GM19452 (cell line): ENCODE results near the gene CTDP1.
"Not testable (repeated sequence)": the region's sequence is repeated elsewhere in the genome, so short reads cannot be mapped to it uniquely, and the experiment has no call there.

ENCODE experiments used
- ATAC-seq: cut with Tn5 transposase; IDR thresholded peaks from one replicate; pipeline ENCODE4 v1.9.1; 2021; ENCODE audit not compliant: unreplicated experiment

CTDP1 gene

GRCh38 chr18:79697976-79698375, 18.4 kb downstream of the CTDP1 start:
- no peak for ATAC-seq

GRCh38 chr18:79698668-79699335, 19.2 kb downstream of the CTDP1 start:
- ATAC-seq, result no peak

- ATAC-seq, result no peak
Observed at GRCh38 chr18:79699653-79700052, 20.1 kb downstream of the CTDP1 start.

GRCh38 chr18:79702906-79703305, 23.3 kb downstream of the CTDP1 start:
- ATAC-seq, result no peak

- ATAC-seq, result no peak
Observed at GRCh38 chr18:79704631-79705030, 25.0 kb downstream of the CTDP1 start.

GRCh38 chr18:79705272-79705671, 25.7 kb downstream of the CTDP1 start:
- ATAC-seq, result no peak

- ATAC-seq, result no peak
Observed at GRCh38 chr18:79706006-79706405, 26.4 kb downstream of the CTDP1 start.

GRCh38 chr18:79706658-79707057, 27.1 kb downstream of the CTDP1 start:
- ATAC-seq, result no peak

GRCh38 chr18:79707239-79707638, 27.6 kb downstream of the CTDP1 start:
- ATAC-seq, result no peak

GRCh38 chr18:79707671-79708070, 28.1 kb downstream of the CTDP1 start:
- ATAC-seq, result no peak

GRCh38 chr18:79708412-79708811, 28.8 kb downstream of the CTDP1 start:
- ATAC-seq, result no peak

GRCh38 chr18:79712206-79712857, 32.7 kb downstream of the CTDP1 start:
- ATAC-seq, result no peak

GRCh38 chr18:79713341-79713740, 33.7 kb downstream of the CTDP1 start:
- ATAC-seq, result no peak

GRCh38 chr18:79714531-79715240, 35.1 kb downstream of the CTDP1 start:
- ATAC-seq, result no peak

- no peak for ATAC-seq
Observed at GRCh38 chr18:79715280-79715679, 35.7 kb downstream of the CTDP1 start.

- no peak for ATAC-seq
Observed at GRCh38 chr18:79717059-79717458, 37.5 kb downstream of the CTDP1 start.

GRCh38 chr18:79717555-79718074, 38.0 kb downstream of the CTDP1 start:
- ATAC-seq, result no peak

- no peak for ATAC-seq
Observed at GRCh38 chr18:79718126-79718525, 38.5 kb downstream of the CTDP1 start.

GRCh38 chr18:79718878-79719477, 39.4 kb downstream of the CTDP1 start:
- ATAC-seq, result no peak

- ATAC-seq, result not testable (repeated sequence)
Observed at GRCh38 chr18:79719478-79720358, 40.1 kb downstream of the CTDP1 start.

- no peak for ATAC-seq
Observed at GRCh38 chr18:79720359-79720733, 40.7 kb downstream of the CTDP1 start.
